ENCODE results near the gene ANGPT4.
"Not testable (repeated sequence)": the region's sequence is repeated elsewhere in the genome, so short reads cannot be mapped to it uniquely, and the experiment has no call there.

The ANGPT4 gene

GRCh38 chr20:873875-874607 is 42.1 kb downstream of the ANGPT4 start:
- DNase-seq (ENCODE audit: low spot score): no peak

- no peak for DNase-seq (ENCODE audit: low spot score)
These were observed 43.1 kb downstream of the ANGPT4 start for GRCh38 chr20:872855-873520.

GRCh38 chr20:871948-872347 is 44.2 kb downstream of the ANGPT4 start:
- DNase-seq (ENCODE audit: low spot score): no peak

- DNase-seq (ENCODE audit: low spot score): no peak
These were observed 44.7 kb downstream of the ANGPT4 start for GRCh38 chr20:871436-871835.

- no peak for DNase-seq (ENCODE audit: low spot score)
These were observed 45.4 kb downstream of the ANGPT4 start for GRCh38 chr20:870758-871157.

- DNase-seq (ENCODE audit: low spot score): no peak
These were observed 46.5 kb downstream of the ANGPT4 start for GRCh38 chr20:869606-870005.

GRCh38 chr20:868279-868678 is 47.9 kb downstream of the ANGPT4 start:
- no peak for DNase-seq (ENCODE audit: low spot score)

- no peak for DNase-seq (ENCODE audit: low spot score)
These were observed 50.7 kb downstream of the ANGPT4 start for GRCh38 chr20:865440-865839.

- no peak for DNase-seq (ENCODE audit: low spot score)
These were observed 55.2 kb downstream of the ANGPT4 start for GRCh38 chr20:860891-861290.

- DNase-seq (ENCODE audit: low spot score): peak; percentile 49
These were observed 56.3 kb downstream of the ANGPT4 start for GRCh38 chr20:859751-860231.

GRCh38 chr20:858011-858410 is 58.1 kb downstream of the ANGPT4 start:
- no peak for DNase-seq (ENCODE audit: low spot score)

- DNase-seq (ENCODE audit: low spot score): peak; percentile 82
These were observed 59.8 kb downstream of the ANGPT4 start for GRCh38 chr20:856361-856775.

GRCh38 chr20:855466-856360 is 60.4 kb downstream of the ANGPT4 start:
- no peak for DNase-seq (ENCODE audit: low spot score)

GRCh38 chr20:854601-855000 is 61.5 kb downstream of the ANGPT4 start:
- no peak for DNase-seq (ENCODE audit: low spot score)

- no peak for DNase-seq (ENCODE audit: low spot score)
These were observed 62.6 kb downstream of the ANGPT4 start for GRCh38 chr20:853406-853996.

GRCh38 chr20:848731-849130 is 67.4 kb downstream of the ANGPT4 start:
- DNase-seq (ENCODE audit: low spot score): not testable (repeated sequence)

- no peak for DNase-seq (ENCODE audit: low spot score)
These were observed 67.9 kb downstream of the ANGPT4 start for GRCh38 chr20:848193-848592.

- DNase-seq (ENCODE audit: low spot score): no peak
These were observed 69.2 kb downstream of the ANGPT4 start for GRCh38 chr20:846894-847278.

- DNase-seq (ENCODE audit: low spot score): no peak
These were observed 69.9 kb downstream of the ANGPT4 start for GRCh38 chr20:845941-846893.

GRCh38 chr20:845226-845868 is 70.8 kb downstream of the ANGPT4 start:
- no peak for DNase-seq (ENCODE audit: low spot score)

All from AG20443 (cell line).